DMS153 treated with DMSO at 0.1 percent for 48 hours (cell line): ENCODE results near the gene CD209.

Source experiments
- DNase-seq: peaks from one replicate; lab custom pipeline; 2025; ENCODE audit not compliant: unreplicated experiment; lab: John Stamatoyannopoulos, UW

The CD209 gene

DNA sequence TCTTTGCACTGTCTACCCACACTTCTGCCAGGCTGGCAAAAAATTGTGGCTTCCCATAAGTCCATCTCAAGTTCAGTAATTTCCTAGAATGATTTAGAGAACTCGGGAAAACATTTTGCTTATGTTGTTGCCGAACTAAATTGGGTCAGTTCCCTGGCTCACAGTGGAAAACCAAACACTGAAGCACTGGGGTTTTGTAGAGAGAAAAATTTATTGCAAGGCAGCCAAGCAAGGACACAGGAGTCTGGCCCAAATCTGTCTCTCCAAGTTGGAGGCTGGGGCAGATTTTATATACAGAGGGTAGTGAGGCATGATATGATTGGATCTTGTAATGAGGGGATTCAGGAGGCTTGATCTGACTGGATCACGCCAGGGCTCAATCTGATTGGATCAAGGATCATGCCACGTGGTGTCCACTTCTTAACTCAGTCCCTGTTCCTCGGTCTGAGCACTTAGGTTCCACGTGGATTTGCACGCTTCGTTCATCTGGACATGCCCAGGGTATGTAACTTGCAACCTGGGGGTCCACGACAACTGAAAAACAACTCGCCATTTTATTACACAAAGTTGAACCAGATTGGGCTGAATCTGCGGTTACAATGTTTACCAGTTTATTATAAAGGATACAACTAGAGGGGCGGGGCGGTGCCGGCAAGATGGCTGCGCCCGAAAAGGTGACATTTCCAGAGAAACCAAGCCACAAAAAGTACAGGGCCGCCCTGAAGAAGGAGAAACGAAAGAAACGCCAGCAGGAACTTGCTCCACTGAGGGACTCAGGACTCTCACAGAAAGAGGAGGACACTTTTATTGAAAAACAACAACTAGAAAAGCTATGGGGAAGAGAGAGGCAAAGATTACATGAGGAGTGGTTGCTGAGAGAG is 7.3 kb downstream of the CD209 start:
- DNase-seq: no peak

DNA sequence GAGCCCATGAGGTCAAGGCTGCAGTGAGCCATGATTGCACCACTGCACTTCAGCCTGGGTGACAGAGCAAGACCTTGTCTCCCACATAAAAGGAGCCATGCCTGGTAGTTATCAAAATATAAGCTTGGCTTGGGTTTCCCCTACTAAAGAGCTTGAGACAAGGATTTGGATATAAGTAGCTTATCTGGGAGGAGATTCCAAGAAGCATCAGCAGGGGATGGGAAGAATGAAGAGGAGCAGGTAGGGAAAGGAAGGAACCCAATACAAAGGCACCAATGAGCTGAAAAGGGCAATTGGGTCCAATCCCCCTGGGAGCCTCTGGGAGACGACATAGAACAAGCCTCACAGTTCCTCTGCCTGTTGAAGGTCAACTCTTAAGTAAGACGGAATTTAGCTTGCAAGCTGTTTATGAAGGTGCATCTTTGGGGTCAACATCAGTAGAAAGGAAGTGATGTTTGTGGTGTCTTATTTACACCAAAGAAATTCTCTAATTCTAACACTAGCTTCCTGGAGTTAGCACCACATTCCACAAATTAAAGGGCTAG is 8.1 kb downstream of the CD209 start:
- no peak for DNase-seq

DNA sequence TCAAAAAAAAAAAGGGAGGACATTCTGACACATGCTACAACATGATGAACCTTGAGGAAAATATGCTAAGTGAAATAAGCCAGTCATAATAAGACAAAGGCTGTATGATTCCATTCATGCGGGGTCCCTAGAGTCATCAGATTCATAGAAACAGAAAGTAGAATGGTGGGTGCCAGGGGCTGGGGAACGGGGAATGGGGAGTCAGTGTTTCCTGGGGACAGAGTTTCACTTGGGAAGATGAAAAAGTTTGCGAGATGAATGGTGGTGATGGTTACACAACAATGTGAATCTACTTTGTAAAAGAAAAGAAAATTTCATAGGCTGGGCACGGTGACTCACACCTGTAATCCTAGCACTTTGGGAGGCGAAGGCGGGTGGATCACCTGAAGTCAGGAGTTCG is 9.3 kb downstream of the CD209 start:
- no peak for DNase-seq

DNA sequence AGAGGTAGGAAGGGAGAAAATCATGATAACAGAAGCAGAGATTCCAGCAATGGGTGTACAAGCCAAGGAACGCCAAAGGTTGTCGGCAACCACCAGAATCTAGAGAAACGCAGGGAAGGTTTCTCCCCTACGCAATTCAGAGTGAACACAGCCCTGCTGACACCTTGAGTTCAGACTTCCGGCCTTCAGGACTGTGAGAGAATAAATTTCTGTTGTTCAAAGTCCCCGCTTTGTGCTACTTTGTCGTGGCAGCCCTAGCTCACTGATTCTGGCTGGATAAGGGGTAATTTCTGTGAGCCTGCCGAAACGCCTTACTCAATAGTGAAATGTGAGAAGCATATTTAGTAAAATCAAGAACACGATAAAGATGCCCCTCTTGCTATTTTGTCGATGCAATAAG is 10.1 kb downstream of the CD209 start:
- DNase-seq: no peak

DNA sequence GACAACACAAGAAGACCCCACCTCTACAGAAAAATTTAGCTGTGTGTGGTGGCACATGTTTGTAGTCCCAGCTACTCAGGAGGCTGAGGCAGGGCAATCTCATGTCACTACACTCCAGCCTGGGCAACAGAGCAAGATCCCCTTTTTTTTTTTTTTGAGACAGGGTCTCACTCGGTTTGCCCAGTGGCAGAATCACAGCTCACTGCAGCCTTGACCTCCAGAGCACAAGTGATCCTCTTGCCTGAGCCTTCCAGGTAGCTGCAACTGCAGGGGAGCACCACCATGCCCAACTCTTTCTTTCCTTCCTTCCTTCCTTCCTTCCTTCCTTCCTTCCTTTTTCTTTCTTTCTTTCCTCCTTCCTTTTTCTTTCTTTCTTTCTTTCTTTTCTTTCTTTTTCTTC is 11.2 kb downstream of the CD209 start:
- DNase-seq: no peak

DNA sequence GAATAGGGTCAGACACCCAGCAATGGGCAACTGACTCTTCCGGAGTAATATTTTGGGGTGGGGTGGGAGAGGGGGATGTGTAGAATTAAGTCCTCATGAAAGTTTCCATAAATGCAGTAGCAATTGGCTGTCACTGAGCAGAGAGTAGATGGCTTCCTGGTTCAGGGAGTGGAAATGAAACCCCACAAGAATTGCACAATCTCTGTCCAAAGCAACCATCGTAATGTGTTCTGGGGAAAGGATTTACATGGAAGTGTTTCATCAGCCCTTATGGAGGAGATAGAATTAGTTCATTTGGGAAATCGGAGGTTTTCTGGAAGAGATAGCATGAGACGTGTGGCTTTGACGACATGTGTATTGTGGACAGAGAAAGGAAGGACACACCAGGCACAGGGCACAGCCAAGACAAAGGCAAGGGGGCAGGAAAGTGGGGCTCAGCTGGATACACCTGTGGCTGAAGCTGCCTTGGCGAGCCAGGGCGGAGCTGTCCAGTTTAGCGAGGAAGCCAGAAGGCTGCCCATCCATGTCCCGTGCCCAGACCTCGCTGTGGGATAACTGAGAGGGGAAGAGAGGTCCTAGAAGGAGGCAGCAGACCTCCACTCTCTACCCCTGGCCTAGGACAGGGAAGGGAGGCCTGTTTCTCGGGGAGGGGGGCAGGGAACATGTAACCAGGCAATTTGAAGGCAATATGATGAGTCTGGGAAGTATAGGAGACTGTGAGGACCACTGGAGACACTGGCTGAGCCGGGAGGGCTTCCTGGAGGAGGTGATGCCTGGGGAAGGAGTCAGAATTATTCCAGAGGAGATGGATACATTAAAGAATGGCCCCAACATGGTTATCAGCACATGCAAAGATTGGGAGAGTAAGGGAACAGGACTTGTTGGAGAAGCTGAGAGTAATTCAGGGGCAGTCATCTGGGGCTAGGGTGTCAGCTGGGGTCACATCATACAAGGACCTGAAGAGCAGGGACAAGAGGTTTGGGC is 12.8 kb downstream of the CD209 start:
- DNase-seq: no peak

DNA sequence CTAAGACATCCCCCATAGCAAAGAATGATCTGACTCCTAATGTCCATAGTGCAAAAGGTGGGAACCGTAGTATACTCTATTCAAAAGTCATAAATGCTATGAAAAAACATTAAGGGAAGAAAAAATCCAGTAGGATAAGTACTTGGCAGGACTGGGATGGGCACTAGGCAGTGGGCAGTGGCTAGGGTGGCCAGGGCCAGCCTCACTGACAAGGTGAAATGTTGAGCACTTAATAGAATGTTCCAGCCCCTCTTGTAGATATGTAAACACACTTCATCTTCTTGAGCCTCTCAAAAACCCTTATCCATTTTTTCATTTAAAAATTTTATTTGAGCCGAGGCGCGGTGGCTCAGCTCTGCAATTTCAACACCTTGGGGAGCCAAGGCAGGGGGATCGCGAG is 14.0 kb downstream of the CD209 start:
- DNase-seq: no peak

DNA sequence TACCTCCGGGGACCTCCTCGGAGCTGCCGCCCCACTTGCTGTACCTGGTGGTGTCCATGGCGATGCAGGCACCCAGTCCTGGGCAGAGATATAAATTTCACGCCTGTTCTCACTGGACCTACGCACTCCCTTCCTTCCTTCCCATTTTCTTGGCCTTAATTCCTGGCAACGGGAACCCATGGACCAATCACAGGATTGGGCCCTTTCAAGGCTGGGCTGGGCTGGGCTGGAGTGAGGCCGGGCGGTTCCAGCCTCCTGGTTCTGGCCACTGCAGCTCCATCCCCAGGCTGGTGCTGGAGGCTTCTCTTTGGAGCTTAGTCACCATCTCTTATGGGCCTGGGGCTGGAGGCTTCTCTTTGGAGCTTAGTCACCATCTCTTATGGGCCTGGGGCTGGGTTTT is 15.3 kb downstream of the CD209 start, which contains the start of gene CLEC4G:
Gene CLEC4G, minus strand, starts transcription at position 66 of the 400 bp plus-strand sequence. Its CDS starts 8 bp downstream, at position 58.
- DNase-seq: no peak

DNA sequence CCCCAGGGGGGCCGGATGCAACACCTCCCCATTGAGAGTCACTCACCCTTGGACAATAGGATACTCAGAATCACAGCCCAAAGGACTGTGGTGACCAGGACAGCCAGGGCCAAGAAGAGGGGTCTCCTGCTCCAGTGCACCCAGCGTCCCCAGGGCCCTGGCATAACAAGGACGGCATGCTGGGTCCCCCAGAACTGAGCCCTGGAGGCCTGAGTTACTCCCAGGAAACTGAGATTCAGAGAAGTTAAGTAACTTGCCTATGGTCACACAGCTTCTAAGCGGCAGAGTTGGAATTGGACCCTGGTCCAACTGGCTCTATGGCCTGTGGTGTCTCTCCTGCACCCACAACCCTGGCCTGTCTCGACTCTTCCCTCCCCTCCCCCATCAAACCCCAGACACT is 15.7 kb downstream of the CD209 start:
- no peak for DNase-seq

DNA sequence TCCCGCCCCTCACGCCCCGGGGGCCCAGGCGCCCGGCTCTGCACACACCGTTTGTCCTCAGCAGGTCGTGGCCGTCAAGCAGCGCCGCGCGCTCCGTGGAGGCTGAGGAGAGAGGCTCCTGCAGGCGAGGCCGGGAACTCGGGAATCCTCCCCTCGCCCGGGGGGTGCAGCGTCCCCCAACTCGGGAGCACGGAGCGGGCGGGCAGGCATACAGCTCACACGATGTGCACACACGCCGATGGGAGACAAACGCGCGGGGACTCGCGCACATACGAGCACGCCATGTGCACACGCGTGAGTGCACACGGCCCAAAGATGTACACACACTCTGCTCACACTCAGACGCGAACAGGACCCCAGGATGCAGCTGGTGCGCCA is 16.1 kb downstream of the CD209 start:
- no peak for DNase-seq

DNA sequence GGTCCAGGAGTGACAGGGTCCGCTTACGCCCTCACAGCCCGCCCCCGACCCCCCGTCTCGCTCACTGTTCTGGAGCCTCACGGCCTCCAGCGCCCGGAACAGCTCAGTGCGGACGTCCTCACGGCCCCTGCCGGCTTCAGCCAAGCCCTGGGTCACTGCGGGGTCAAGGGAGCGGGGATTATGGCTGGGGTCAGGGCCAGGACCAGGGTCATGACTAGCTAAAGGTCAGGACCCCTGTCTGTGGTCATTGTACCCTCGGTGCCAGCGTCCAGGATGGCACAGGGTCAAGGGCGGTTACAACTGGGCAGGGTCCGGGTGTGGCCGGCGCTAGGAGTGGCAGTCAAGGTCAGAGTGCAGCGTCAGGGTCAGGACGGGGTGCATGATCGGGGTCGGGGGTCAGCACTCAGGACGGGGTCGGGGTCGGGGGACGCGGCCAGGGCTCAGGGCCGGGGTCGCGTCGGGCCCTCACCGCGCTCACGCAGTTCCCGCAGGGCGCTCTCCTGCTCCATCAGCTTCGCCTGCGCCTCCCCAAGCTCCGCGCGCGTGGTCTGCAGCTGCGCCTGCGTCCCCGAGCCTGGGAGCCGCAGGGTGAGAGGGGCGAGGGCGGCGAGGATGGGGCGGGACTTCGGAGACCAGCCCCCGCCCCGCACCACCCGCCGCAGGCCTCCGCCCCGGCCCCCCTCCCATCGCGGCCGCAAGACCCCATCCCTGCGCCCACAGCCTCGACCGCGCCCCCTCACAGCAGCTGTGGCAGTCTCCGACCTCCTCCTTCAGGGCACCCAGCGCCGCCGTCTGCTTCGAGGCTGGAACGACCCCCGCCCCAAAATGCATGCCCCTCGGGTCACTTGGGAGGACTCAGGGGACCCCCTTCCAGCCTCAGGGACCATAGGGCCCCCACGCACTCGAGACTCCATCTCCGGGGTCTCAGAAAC is 16.8 kb downstream of the CD209 start:
- DNase-seq: no peak

DNA sequence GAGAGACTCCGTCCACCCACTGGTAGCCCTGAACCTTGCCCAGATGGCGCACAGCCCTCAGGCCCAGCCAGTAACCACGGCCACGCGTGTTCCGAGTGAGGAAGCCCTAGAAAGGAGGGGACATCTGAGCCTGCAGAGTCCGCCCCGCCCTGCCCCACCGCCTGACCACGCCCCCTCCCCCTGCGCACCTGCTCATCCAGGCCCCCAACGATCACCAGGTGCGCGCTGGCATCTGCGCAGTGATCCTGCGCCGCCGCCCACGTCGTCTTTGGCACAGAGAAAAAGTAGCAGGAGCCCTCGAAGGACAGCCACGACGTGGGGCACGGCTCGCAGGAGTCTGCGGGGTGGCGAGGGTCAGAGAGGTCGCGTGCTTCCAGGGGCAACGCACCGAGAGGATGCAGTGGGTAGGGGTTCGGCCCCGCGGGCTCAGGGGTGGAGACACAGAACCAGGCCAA is 17.5 kb downstream of the CD209 start:
- no peak for DNase-seq

DNA sequence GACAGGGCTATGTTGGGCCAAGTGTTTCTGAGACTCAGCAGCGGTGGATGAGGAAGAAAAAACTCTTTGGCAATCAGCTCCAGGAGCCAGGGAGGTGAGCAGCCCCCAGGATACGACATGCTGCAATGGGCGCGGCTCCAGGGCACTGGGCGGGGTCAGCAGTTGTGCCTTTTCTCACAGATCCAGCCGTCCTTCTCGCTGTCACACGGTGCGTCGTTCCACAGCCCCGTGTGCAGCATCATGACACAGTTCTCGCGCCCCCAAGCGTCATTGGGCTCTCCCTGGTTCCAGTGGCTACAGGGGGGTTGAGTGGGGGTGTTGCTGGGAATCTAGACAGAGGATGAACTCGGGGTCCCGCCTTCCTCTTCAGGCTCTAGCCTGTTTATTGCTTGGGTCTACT is 18.1 kb downstream of the CD209 start:
- DNase-seq: no peak

DNA sequence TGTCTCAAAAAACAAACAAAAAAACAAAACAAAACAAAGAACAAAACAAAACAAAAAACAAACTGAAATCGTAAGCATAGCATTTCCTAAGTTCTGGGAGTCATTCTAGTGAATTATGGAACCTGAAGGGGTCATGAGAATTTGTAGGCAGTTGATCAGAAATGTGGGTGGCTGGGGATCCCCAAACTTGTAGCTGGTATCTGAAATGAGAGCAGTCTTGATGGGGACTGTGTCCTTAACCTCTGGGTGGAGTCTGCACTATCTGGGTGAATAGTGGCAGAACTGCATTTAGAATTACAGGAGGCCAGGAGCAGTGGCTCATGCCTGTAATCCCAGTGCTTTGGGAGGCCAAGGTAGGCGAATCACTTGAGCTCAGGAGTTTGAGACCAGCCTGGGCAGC is 21.5 kb downstream of the CD209 start:
- DNase-seq: no peak

DNA sequence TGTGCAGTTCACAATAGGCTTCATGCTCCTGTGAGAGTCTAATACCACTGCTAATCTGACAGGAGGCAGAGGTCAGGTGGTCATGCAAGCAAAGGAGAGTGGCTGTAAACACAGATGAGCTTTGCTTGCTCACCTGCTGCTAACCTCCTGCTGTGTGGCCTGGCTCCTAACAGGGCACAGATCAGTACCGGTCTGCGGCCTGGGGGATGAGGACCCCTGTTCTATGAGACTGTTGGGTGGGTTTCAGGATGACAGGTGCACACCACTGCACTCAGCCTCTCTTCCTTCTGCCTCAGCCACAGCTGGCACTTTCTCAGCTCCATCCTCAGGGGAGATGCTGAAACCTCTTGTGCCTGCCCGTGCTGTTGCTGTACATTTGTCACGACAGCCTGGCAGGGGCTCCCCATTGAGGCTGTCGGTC is 25.1 kb downstream of the CD209 start:
- DNase-seq: no peak

DNA sequence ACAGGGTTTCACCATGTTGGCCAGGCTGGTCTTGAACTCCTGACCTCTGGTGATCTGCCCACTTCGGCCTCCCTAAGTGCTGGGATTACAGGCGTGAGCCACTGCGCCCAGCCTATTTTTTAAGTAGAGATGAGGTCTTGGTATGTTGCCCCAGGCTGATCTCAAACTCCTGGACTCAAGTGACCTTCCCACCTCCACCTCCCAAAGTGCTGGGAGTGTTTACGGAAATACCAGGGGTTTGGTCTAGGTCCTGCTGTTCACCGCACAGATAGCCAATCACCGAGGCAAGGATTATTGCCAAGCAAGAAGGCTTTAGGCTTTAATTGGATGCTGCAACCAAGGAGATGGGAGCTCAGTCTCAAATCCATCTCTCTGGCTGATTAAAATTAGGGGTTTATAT is 27.0 kb downstream of the CD209 start:
- DNase-seq: no peak

DNA sequence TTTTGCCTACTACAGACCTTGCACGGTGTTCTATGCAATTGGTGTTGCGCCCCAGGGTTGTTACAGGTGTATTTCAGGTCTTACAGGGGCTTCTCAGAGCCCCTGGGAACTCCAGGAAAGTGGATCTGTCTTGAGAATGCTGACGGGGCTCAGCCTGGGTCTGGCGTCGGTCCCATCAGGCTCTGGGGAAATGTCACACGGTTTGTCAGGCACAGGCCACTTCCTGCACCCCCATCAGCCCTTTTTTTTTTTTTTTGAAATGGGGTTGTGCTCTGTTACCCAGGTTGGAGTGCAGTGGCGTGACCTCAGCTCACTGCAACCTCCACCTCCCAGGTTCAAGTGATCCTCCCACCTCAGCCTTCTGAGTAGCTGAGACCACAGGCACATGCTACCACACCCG is 28.7 kb downstream of the CD209 start:
- DNase-seq: no peak

DNA sequence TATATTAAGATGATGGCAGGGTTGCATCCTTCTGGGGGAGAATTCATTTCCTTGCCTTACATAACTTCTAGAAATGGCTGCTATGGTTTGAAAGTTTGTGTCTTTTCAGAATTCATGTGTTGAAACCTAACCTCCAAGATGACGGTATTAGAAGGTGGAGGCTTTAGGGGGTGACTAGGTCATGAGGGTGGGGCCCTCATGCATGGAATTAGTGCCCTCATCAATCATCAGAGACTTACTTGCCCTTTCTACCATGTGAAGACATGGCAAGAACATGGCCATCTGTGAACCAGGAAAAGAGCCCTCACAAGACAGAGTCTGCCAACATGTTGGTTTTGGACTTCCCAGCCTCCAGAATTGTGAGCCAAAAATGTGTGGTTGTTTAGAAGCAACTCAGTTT is 30.6 kb downstream of the CD209 start:
- no peak for DNase-seq

DNA sequence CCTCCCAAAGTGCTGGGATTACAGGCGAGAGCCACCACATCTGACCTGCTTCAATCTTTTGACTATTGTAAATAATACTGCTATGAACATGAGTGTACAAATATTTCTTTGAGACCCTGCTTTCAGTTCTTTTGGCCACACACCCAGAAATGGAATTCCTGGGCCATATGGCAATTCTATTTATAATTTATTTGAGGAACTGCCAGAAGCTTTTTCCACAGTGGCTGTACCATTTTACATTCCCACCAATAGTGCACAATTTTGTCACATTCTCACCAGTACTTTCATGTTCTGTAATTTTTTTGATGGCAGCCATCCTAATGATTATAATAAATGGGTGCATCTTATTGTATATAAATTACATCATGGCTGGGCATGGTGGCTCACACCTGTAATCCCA is 31.7 kb downstream of the CD209 start:
- DNase-seq: no peak

DNA sequence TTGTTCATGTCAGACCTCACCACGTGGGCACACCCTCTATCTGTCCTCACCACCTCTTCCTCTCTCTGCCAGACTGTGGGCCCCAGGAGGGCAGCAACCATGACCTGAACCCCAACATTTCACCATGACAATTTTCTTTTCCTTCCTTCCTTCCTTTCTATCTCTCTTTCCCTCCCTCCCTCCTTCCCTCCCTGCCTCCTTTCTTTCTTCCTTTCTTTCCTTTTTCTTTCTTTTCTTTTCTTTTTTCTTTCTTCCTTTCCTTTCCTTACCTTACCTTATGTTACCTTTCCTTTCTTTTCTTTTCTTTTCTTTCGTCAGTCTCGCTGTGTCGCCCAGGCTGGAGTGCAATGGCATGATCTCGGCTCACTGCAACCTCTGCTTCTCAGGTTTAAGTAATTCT is 36.7 kb downstream of the CD209 start:
- DNase-seq: no peak
